Measurements from ENCODE around the gene ARHGEF16.

ARHGEF16 gene

GRCh38 chr1:3508757-3509415 lies 54.4 kb downstream of the ARHGEF16 start:
- Mint-ChIP-seq H3K27ac (no peak overlapping the region), H3K36me3 (ENCODE audit: low read depth) (no peaks in the 10 kb centered on the region), H3K9me3 (no peaks in the 10 kb centered on the region), H3K4me1 (ENCODE audit: low read depth) (no peaks in the 10 kb centered on the region), H3K27me3 (no peaks in the 10 kb centered on the region), H3K4me3 (no peak overlapping the region)

- H3K36me3 Mint-ChIP-seq (ENCODE audit: low read depth): no peaks in the 10 kb centered on the region
- H3K27ac Mint-ChIP-seq: no peak overlapping the region
- H3K4me1 Mint-ChIP-seq (ENCODE audit: low read depth): no peaks in the 10 kb centered on the region
- no peaks in the 10 kb centered on the region for H3K9me3 Mint-ChIP-seq
- H3K27me3 Mint-ChIP-seq: no peaks in the 10 kb centered on the region
- H3K4me3 Mint-ChIP-seq: no peak overlapping the region
Measured at GRCh38 chr1:3509721-3510120, 55.3 kb downstream of the ARHGEF16 start.

GRCh38 chr1:3510136-3510955 lies 55.9 kb downstream of the ARHGEF16 start:
- no peak overlapping the region for H3K4me3 Mint-ChIP-seq

GRCh38 chr1:3510956-3511250 lies 56.4 kb downstream of the ARHGEF16 start:
- Mint-ChIP-seq H3K27me3 (no peaks in the 10 kb centered on the region), H3K27ac (no peak overlapping the region)

More at GRCh38 chr1:3510136-3510955, 55.9 kb downstream of the ARHGEF16 start:
- H3K4me1 Mint-ChIP-seq (ENCODE audit: low read depth): no peaks in the 10 kb centered on the region
- H3K27me3 Mint-ChIP-seq: no peaks in the 10 kb centered on the region
- H3K27ac Mint-ChIP-seq: no peak overlapping the region
- H3K9me3 Mint-ChIP-seq: no peaks in the 10 kb centered on the region
- no peaks in the 10 kb centered on the region for H3K36me3 Mint-ChIP-seq (ENCODE audit: low read depth)

GRCh38 chr1:3511306-3511705 lies 56.8 kb downstream of the ARHGEF16 start:
- no peaks in the 10 kb centered on the region for H3K27me3 Mint-ChIP-seq
- H3K4me3 Mint-ChIP-seq: no peak overlapping the region
- no peaks in the 10 kb centered on the region for H3K36me3 Mint-ChIP-seq (ENCODE audit: low read depth)
- no peaks in the 10 kb centered on the region for H3K4me1 Mint-ChIP-seq (ENCODE audit: low read depth)
- H3K9me3 Mint-ChIP-seq: no peaks in the 10 kb centered on the region
- no peak overlapping the region for H3K27ac Mint-ChIP-seq

More at GRCh38 chr1:3510956-3511250, 56.4 kb downstream of the ARHGEF16 start:
- Mint-ChIP-seq H3K4me1 (ENCODE audit: low read depth) (no peaks in the 10 kb centered on the region), H3K4me3 (no peak overlapping the region), H3K36me3 (ENCODE audit: low read depth) (no peaks in the 10 kb centered on the region), H3K9me3 (no peaks in the 10 kb centered on the region)

- H3K9me3 Mint-ChIP-seq: no peaks in the 10 kb centered on the region
- H3K27me3 Mint-ChIP-seq: no peaks in the 10 kb centered on the region
- no peak overlapping the region for H3K4me3 Mint-ChIP-seq
- no peaks in the 10 kb centered on the region for H3K4me1 Mint-ChIP-seq (ENCODE audit: low read depth)
- no peaks in the 10 kb centered on the region for H3K36me3 Mint-ChIP-seq (ENCODE audit: low read depth)
- no peak overlapping the region for H3K27ac Mint-ChIP-seq
Measured at GRCh38 chr1:3511856-3512255, 57.4 kb downstream of the ARHGEF16 start.

GRCh38 chr1:3514404-3514803 lies 59.9 kb downstream of the ARHGEF16 start:
- Mint-ChIP-seq H3K4me1 (ENCODE audit: low read depth) (no peaks in the 10 kb centered on the region), H3K27ac (no peak overlapping the region), H3K27me3 (no peaks in the 10 kb centered on the region), H3K36me3 (ENCODE audit: low read depth) (no peaks in the 10 kb centered on the region), H3K4me3 (no peak overlapping the region), H3K9me3 (no peaks in the 10 kb centered on the region)

- Mint-ChIP-seq H3K27me3 (no peaks in the 10 kb centered on the region), H3K27ac (no peak overlapping the region), H3K36me3 (ENCODE audit: low read depth) (no peaks in the 10 kb centered on the region), H3K9me3 (no peaks in the 10 kb centered on the region), H3K4me1 (ENCODE audit: low read depth) (no peaks in the 10 kb centered on the region), H3K4me3 (no peak overlapping the region)
Measured at GRCh38 chr1:3515272-3515671, 60.8 kb downstream of the ARHGEF16 start.

- no peak overlapping the region for H3K4me3 Mint-ChIP-seq
- no peaks in the 10 kb centered on the region for H3K36me3 Mint-ChIP-seq (ENCODE audit: low read depth)
- no peaks in the 10 kb centered on the region for H3K4me1 Mint-ChIP-seq (ENCODE audit: low read depth)
- H3K27ac Mint-ChIP-seq: no peak overlapping the region
- H3K27me3 Mint-ChIP-seq: no peaks in the 10 kb centered on the region
- no peaks in the 10 kb centered on the region for H3K9me3 Mint-ChIP-seq
Measured at GRCh38 chr1:3515774-3516480, 61.5 kb downstream of the ARHGEF16 start.

GRCh38 chr1:3516481-3516869 lies 62.0 kb downstream of the ARHGEF16 start:
- H3K4me3 Mint-ChIP-seq: no peak overlapping the region
- H3K27me3 Mint-ChIP-seq: no peaks in the 10 kb centered on the region
- H3K36me3 Mint-ChIP-seq (ENCODE audit: low read depth): no peaks in the 10 kb centered on the region

GRCh38 chr1:3516911-3517675 lies 62.6 kb downstream of the ARHGEF16 start:
- no peak overlapping the region for H3K27ac Mint-ChIP-seq
- no peak overlapping the region for H3K4me3 Mint-ChIP-seq
- H3K27me3 Mint-ChIP-seq: no peaks in the 10 kb centered on the region
- H3K9me3 Mint-ChIP-seq: no peaks in the 10 kb centered on the region
- no peaks in the 10 kb centered on the region for H3K36me3 Mint-ChIP-seq (ENCODE audit: low read depth)
- H3K4me1 Mint-ChIP-seq (ENCODE audit: low read depth): no peaks in the 10 kb centered on the region

More at GRCh38 chr1:3516481-3516869, 62.0 kb downstream of the ARHGEF16 start:
- no peak overlapping the region for H3K27ac Mint-ChIP-seq
- no peaks in the 10 kb centered on the region for H3K4me1 Mint-ChIP-seq (ENCODE audit: low read depth)
- H3K9me3 Mint-ChIP-seq: no peaks in the 10 kb centered on the region

GRCh38 chr1:3518256-3518655 lies 63.8 kb downstream of the ARHGEF16 start:
- no peaks in the 10 kb centered on the region for H3K27me3 Mint-ChIP-seq
- no peaks in the 10 kb centered on the region for H3K9me3 Mint-ChIP-seq
- no peaks in the 10 kb centered on the region for H3K36me3 Mint-ChIP-seq (ENCODE audit: low read depth)
- H3K27ac Mint-ChIP-seq: no peak overlapping the region
- H3K4me1 Mint-ChIP-seq (ENCODE audit: low read depth): no peaks in the 10 kb centered on the region
- H3K4me3 Mint-ChIP-seq: no peak overlapping the region

- Mint-ChIP-seq H3K9me3 (no peaks in the 10 kb centered on the region), H3K27ac (no peak overlapping the region), H3K4me3 (no peak overlapping the region), H3K36me3 (ENCODE audit: low read depth) (no peaks in the 10 kb centered on the region), H3K4me1 (ENCODE audit: low read depth) (no peaks in the 10 kb centered on the region), H3K27me3 (no peaks in the 10 kb centered on the region)
Measured at GRCh38 chr1:3518756-3519155, 64.3 kb downstream of the ARHGEF16 start.

GRCh38 chr1:3519301-3519885 lies 64.9 kb downstream of the ARHGEF16 start:
- no peak overlapping the region for H3K4me3 Mint-ChIP-seq

More at GRCh38 chr1:3519301-3519885, 64.9 kb downstream of the ARHGEF16 start:
- Mint-ChIP-seq H3K27ac (no peak overlapping the region), H3K4me1 (ENCODE audit: low read depth) (no peaks in the 10 kb centered on the region), H3K36me3 (ENCODE audit: low read depth) (no peaks in the 10 kb centered on the region), H3K27me3 (no peaks in the 10 kb centered on the region), H3K9me3 (no peaks in the 10 kb centered on the region)

Data from stimulated activated naive CD8-positive, alpha-beta T cell treated with anti-CD3 and anti-CD28 coated beads, Interleukin-15, Interleukin-2, amounts not matched to agents 100 ng/mL and 50 ng/mL, for 24 hours (primary cell).